NCI-H460 (cell line): ENCODE results near the gene CACNB3. TPM values are rescaled to one million over a fixed set of nuclear protein-coding genes. Genes with fewer than 3 reads are reported as not detected.
A peak's percentile ranks its signal among the peaks of the same experiment; 100 is the strongest.
"Not testable (repeated sequence)": the region's sequence is repeated elsewhere in the genome, so short reads cannot be mapped to it uniquely, and the experiment has no call there.

Experiments used
- DNase-seq: peaks from one replicate; pipeline ENCODE4 v3.0.0-alpha.2; 2016; ENCODE audit warnings: low read depth; ENCODE audit errors: extremely low read depth
- total RNA-seq: library from RNA; depleted of rRNA; stranded (reverse); fragments of >200 nt; shearing (Covaris generic); gene quantifications from 2 replicates; pipeline ENCODE4 v1.2.3, GENCODE V29; 2014

The CACNB3 gene
- total RNA-seq, 1 experiment from 2014 or later: 6.6 TPM

DNA sequence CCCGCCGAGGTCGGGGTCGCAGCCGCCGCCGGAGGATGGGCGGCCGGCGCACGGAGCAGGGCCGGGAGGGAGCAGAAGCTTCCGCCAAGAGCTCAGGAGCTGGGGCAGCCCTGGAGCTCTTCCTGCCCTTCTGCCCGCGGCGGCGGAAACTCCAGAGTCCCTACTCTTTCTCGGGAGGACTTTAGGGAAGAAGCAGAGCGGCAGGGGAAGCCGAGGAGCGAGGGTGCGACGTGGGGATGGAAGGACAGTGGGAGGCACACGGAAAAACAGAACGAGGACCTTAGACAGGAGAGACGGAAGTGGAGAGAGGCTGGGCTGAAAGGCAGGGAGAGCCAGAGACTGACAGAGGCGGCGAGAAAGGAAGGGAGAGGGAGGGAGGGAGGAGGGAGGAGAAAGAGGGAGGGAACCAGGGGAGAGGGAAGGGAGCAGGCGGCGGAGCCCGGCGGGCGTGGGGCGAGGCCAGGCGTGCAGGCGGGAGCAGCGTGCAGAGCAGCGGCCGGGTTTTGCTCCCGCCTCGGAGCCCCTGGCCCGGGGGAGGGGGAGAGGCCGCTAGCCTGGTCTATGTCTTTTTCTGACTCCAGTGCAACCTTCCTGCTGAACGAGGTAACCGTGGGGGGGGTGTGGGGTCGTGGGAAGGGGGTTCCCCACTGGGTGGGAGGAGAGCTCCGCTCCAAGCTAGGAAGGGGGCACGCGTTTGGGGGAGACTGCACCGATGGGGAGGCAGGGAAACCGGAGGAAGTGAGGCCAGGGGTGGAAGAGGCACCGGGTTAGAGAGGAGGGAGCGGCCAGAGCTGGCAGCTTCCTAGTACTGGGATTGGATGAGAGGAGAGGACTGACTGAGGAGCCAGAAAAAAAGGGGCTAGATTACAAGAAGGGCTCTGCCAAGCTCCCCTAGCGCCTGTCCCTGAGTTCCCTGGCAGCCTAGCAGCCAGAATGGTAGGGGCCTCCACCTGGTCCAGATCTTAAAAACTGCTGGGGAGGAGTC, 2.9 kb upstream of the CACNB3 start:
- DNase-seq: peak; percentile 81

- DNase-seq: no peak
Measured at GRCh38 chr12:48816143-48816854, 2.0 kb upstream of the CACNB3 start.

- no peak for DNase-seq
Measured at GRCh38 chr12:48818831-48819590, 715 bp downstream of the CACNB3 start.

- no peak for DNase-seq
Measured at GRCh38 chr12:48819986-48820725, 1.9 kb downstream of the CACNB3 start.

DNA sequence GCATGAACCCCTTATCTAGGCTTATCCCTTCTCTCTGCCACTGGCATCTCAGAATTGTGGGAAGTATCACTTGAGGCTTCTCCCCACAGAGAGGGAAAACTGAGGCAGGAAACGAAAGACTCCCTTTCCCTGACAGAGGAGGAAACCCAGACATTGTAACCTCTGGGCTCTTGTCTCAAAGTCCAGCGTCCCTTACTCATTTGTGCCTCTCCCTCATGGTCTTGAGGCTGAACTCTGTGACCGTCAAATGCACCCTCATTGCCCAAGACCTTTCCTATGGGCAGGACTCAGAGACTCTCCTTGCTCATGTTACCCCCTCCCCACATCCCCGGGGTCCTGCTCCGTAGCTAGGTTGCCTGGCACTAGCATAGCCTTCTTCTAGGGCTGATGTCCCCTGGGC, 3.8 kb downstream of the CACNB3 start:
- DNase-seq: no peak

- DNase-seq: no peak
Measured at GRCh38 chr12:48822711-48823110, 4.4 kb downstream of the CACNB3 start.

GRCh38 chr12:48823281-48823680, 5.0 kb downstream of the CACNB3 start:
- DNase-seq: no peak

GRCh38 chr12:48824112-48824511, 5.8 kb downstream of the CACNB3 start:
- no peak for DNase-seq

- no peak for DNase-seq
Measured at GRCh38 chr12:48824905-48825304, 6.6 kb downstream of the CACNB3 start.

- no peak for DNase-seq
Measured at GRCh38 chr12:48826209-48826855, 8.0 kb downstream of the CACNB3 start.

- DNase-seq: no peak
Measured at GRCh38 chr12:48827026-48827425, 8.7 kb downstream of the CACNB3 start.

GRCh38 chr12:48827513-48828096, 9.3 kb downstream of the CACNB3 start:
- no peak for DNase-seq

GRCh38 chr12:48828293-48828692, 10.0 kb downstream of the CACNB3 start:
- DNase-seq: no peak

DNA sequence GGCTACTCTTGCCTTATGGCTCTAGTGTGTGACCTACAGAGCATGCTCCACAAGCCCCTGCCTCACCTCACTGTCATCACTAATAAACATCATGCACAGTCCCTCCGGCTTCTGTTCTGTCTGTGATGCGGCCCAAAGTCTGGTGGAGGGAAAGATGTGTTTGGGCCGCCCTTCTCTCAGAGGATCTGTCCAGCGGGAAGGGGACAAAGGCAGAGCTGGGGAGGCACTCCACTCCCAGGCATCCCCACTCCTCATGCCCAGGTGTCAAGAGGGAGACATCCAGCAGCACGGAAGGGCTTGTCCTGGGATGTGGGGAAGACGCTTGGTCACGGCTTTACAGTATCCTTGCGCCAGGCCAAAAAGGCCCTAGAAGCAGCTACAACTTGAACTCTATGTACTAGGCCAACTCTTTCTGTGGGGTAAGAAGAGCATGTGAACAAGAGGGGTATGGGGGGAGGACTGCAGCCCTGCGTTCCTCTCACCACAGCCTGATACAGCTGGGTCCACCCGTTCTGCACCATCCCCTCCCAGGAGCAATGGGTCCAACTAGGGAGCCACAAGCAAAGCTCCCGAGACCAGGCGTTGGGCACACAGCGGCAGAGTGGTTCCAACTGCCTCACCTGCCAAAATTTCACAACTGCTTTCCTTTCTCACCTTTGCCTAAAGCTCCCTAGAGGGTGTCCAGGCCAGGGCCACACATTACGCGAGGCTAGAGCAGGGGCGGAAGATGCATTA, 10.7 kb downstream of the CACNB3 start:
- no peak for DNase-seq

- DNase-seq: no peak
Measured at GRCh38 chr12:48831257-48831656, 13.0 kb downstream of the CACNB3 start.

GRCh38 chr12:48832321-48833060, 14.2 kb downstream of the CACNB3 start:
- DNase-seq: no peak

DNA sequence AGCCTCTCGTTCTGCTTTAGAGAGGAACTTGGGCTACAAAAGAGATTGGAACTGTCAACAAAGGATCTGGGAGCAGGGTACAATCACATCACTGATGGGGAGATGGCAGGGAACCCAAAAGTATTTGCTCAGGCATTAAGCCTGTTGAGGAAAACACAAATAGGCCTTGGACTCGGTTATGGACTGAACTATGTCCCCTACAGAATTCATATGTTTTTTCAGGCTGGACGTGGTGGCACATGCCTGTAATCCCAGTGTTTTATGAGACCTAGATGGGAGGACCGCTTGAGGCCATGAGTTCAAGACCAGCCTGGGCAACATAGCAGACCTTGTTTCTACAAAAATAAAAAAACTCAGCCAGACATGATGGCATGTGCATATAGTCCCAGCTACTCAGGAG, 19.8 kb downstream of the CACNB3 start:
- DNase-seq: no peak

- not testable (repeated sequence) for DNase-seq
Measured at GRCh38 chr12:48842021-48842420, 23.7 kb downstream of the CACNB3 start.
